Measurements from ENCODE around the gene RTN1.

DNA sequence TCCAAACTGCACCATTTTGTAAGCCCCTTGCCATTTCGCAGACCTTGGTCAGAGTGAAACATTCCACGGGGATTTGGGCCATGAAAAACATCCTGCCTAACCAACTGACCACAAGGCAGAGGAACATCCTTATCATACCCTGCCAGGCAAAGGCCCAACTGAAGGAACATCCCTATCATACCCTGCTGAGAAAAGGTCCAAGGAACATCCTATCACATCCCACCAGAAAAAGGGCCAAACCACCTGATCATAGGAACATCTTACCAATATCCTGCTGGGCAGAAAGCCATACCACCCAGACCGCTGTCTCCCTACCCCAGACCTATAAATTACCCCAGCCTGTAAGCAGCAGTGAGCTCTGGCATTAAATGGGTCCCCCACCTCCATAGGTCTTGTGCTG is 30.0 kb upstream of the RTN1 start:
- TF ChIP-seq NANOG (IDR thresholded peaks at IDR 0.05; ENCODE audit: insufficient read depth, low read depth, low read length, poor library complexity, severe bottlenecking) (no peak), POLR2AphosphoS5 (IDR thresholded peaks at IDR 0.05; ENCODE audit: low read depth, low read length) (no peak), EGR1 (IDR thresholded peaks at IDR 0.05; ENCODE audit: borderline replicate concordance, low read depth, low read length) (no peak), POLR2A (IDR thresholded peaks at IDR 0.05; ENCODE audit: control extremely low read depth in 1 of 2, low read depth in 2 of 2, low read length in 2 of 2) (no peak), CTCF (IDR thresholded peaks at IDR 0.05; ENCODE audit: control extremely low read depth in 1 of 3, insufficient read depth in 1 of 3, low read depth in 1 of 3, low read length in 3 of 3) (no peak), JUN (IDR thresholded peaks at IDR 0.05; ENCODE audit: low read depth, low read length) (no peak), SIN3A (conservative IDR thresholded peaks at IDR 0.05 in 1 of 2, IDR thresholded peaks at IDR 0.05 in 1 of 2; ENCODE audit: low read depth in 1 of 2, low read length in 2 of 2) (no peak), RAD21 (IDR thresholded peaks at IDR 0.05 in 1 of 2, conservative IDR thresholded peaks at IDR 0.05 in 1 of 2; ENCODE audit: low read depth in 2 of 2, low read length in 2 of 2) (no peak), BCL11A (IDR thresholded peaks at IDR 0.05; ENCODE audit: low read depth in 2 of 2, low read length in 2 of 2) (no peak), BACH1 (IDR thresholded peaks at IDR 0.05; ENCODE audit: low read length) (no peak), CEBPB (IDR thresholded peaks at IDR 0.05; ENCODE audit: low read depth, low read length) (no peak)

Data from H1 (cell line).